Tibial nerve (tissue), 4 donors: ENCODE data around the gene TMEM123.
"Not testable (repeated sequence)": the region's sequence is repeated elsewhere in the genome, so short reads cannot be mapped to it uniquely, and the experiment has no call there.

ENCODE experiments used
- CTCF ChIP-seq, 5 experiments: fragments of 200-600 bp in 3 of 5; fragments of 450-650 bp in 2 of 5; sonication (generic) in 3 of 5; IDR thresholded peaks; one replicate each; pipeline ENCODE4 v1.5.1; 2016 to 2019; ENCODE audit warnings: antibody characterized with exemption in 5 of 5, mild to moderate bottlenecking in 3 of 5, moderate library complexity in 2 of 5
- EP300 ChIP-seq, 2 donors: sonication (generic); formaldehyde crosslinking; IDR thresholded peaks; one replicate each; pipeline ENCODE4 v1.6.1; 2017; ENCODE audit warnings: antibody characterized with exemption in 2 of 2, mild to moderate bottlenecking in 1 of 2
- POLR2A ChIP-seq, 2 donors: fragments of 450-650 bp; IDR thresholded peaks; one replicate each; pipeline ENCODE4 v1.6.1; 2017; ENCODE audit warnings: antibody characterized with exemption in 2 of 2, mild to moderate bottlenecking in 2 of 2, moderate library complexity in 2 of 2

DNA sequence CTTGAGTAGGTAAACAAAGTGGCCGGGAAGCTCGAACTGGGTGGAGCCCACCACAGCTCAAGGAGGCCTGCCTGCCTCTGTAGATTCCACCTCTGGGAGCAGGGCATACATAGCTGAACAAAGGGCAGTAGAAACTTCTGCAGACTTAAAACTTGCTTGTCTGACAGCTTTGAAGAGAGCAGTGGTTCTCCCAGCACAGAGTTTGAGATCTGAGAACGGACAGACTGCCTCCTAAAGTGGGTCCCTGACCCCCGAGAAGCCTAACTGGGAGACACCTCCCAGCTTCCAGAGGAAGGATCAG, 13.6 kb downstream of the TMEM123 start:
- TF ChIP-seq EP300, CTCF, POLR2A (IDR thresholded peaks at IDR 0.05): not testable (repeated sequence)
